Renal cortex interstitium (tissue), 11 donors: Measurements from ENCODE around the gene SESN1. TPM values are rescaled to one million over a fixed set of nuclear protein-coding genes. Genes with fewer than 3 reads are reported as not detected.

Experiments used
- DNase-seq, 11 donors: peaks; one replicate each; pipeline ENCODE4 v3.0.0-alpha.2; 2013; ENCODE audit warnings: low read depth in 9 of 11, low spot score in 4 of 11; ENCODE audit errors: extremely low read depth in 1 of 11
- polyA plus RNA-seq, 3 donors: library from polyadenylated mRNA; unstranded; fragments of 120-200 nt; gene quantifications; one replicate each; pipeline ENCODE4 v1.2.1, GENCODE V29; 2013; ENCODE audit not compliant: insufficient read length in 3 of 3

The SESN1 gene
- polyA plus RNA-seq, 3 donors = 23.5 to 27.2 (median 26.2) TPM

GRCh38 chr6:109048670-109049415, 45.8 kb downstream of the SESN1 start:
- DNase-seq = no peak

GRCh38 chr6:109048176-109048575, 46.5 kb downstream of the SESN1 start:
- no peak for DNase-seq

GRCh38 chr6:109045493-109045892, 49.2 kb downstream of the SESN1 start:
- DNase-seq = no peak

GRCh38 chr6:109039795-109040194, 54.9 kb downstream of the SESN1 start:
- DNase-seq = no peak

- no peak for DNase-seq
These were observed 55.7 kb downstream of the SESN1 start for GRCh38 chr6:109038837-109039398.

- DNase-seq = no peak
These were observed 57.9 kb downstream of the SESN1 start for GRCh38 chr6:109036574-109037294.

- DNase-seq = no peak
These were observed 60.1 kb downstream of the SESN1 start for GRCh38 chr6:109034526-109034925.

- no peak for DNase-seq
These were observed 61.0 kb downstream of the SESN1 start for GRCh38 chr6:109033655-109034054.

GRCh38 chr6:109031416-109031815, 63.2 kb downstream of the SESN1 start:
- DNase-seq = no peak

GRCh38 chr6:109029313-109029712, 65.3 kb downstream of the SESN1 start:
- no peak for DNase-seq

GRCh38 chr6:109028439-109028838, 66.2 kb downstream of the SESN1 start:
- no peak for DNase-seq

- DNase-seq = no peak
These were observed 66.7 kb downstream of the SESN1 start for GRCh38 chr6:109027964-109028363.

- DNase-seq = no peak
These were observed 69.0 kb downstream of the SESN1 start for GRCh38 chr6:109025639-109026038.

GRCh38 chr6:109024784-109025183, 69.9 kb downstream of the SESN1 start:
- no peak for DNase-seq

GRCh38 chr6:109024368-109024767, 70.3 kb downstream of the SESN1 start:
- DNase-seq = no peak

GRCh38 chr6:109023356-109023925, 71.2 kb downstream of the SESN1 start:
- no peak for DNase-seq

- DNase-seq = no peak
These were observed 72.8 kb downstream of the SESN1 start for GRCh38 chr6:109021870-109022269.

GRCh38 chr6:109019911-109020310, 74.7 kb downstream of the SESN1 start:
- DNase-seq = no peak

GRCh38 chr6:109015176-109015575, 79.5 kb downstream of the SESN1 start:
- no peak for DNase-seq

- no peak for DNase-seq
These were observed 80.0 kb downstream of the SESN1 start for GRCh38 chr6:109014606-109015005.
